ENCODE measurements around the gene COL9A2. TPM values are rescaled to one million over a fixed set of nuclear protein-coding genes. Genes with fewer than 3 reads are reported as not detected.

COL9A2 gene
- polyA plus RNA-seq, 1 donor from 2014 or later: 2.3 TPM

DNA sequence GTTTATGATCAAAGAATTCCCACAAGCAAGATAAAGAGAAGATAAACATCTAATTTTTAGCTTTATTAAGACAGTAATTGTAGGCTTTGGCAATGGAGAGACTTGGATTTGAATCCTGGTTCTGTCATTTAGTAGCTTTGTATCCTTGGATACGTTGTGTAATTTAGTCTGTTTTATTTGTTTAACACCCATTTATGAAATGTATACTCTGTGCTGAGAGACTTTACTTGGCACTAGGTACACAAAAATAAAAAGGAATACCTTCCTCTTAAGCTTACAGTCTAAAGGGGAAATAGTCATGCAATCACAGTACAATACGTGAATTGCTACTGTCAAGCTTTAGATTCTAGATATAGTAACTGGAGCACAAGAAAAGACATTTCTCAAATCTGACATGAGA, 35.2 kb downstream of the COL9A2 start:
- H3K9ac ChIP-seq (ENCODE audit: low read length): no peak overlapping the region
- no peaks in the 10 kb centered on the region for H3K79me2 ChIP-seq (replicated peaks; ENCODE audit: insufficient read depth, low read length)
- H3K36me3 ChIP-seq (ENCODE audit: insufficient read depth, low read length): no peaks in the 10 kb centered on the region
- H3K9me2 ChIP-seq (ENCODE audit: insufficient read depth, low read length): no peaks in the 10 kb centered on the region
- H3K4me2 ChIP-seq (ENCODE audit: low read length): no peak overlapping the region
- no peaks in the 10 kb centered on the region for H3K9me3 ChIP-seq (ENCODE audit: low read length)
- H3K27me3 ChIP-seq (ENCODE audit: insufficient read depth, low read depth, low read length): no peaks in the 10 kb centered on the region
- H3F3A ChIP-seq (ENCODE audit: insufficient read depth, low read length, poor library complexity, severe bottlenecking): no peaks in the 10 kb centered on the region
- no peak overlapping the region for H3K27ac ChIP-seq (ENCODE audit: low read length)
- no peak overlapping the region for H3K4me3 ChIP-seq (ENCODE audit: low read length)
- TF ChIP-seq EP300 (conservative IDR thresholded peaks at IDR 0.05; ENCODE audit: poor library complexity, severe bottlenecking) (no peak), SMC3 (conservative IDR thresholded peaks at IDR 0.05; ENCODE audit: poor library complexity) (no peak), MXI1 (conservative IDR thresholded peaks at IDR 0.05; ENCODE audit: poor library complexity, severe bottlenecking) (no peak), TAF1 (IDR thresholded peaks at IDR 0.05; ENCODE audit: low read depth) (no peak), CTCF (IDR thresholded peaks at IDR 0.05; ENCODE audit: poor library complexity, severe bottlenecking) (no peak), POLR2AphosphoS5 (IDR thresholded peaks at IDR 0.05) (no peak)
- TF ChIP-seq, protein P1, sequence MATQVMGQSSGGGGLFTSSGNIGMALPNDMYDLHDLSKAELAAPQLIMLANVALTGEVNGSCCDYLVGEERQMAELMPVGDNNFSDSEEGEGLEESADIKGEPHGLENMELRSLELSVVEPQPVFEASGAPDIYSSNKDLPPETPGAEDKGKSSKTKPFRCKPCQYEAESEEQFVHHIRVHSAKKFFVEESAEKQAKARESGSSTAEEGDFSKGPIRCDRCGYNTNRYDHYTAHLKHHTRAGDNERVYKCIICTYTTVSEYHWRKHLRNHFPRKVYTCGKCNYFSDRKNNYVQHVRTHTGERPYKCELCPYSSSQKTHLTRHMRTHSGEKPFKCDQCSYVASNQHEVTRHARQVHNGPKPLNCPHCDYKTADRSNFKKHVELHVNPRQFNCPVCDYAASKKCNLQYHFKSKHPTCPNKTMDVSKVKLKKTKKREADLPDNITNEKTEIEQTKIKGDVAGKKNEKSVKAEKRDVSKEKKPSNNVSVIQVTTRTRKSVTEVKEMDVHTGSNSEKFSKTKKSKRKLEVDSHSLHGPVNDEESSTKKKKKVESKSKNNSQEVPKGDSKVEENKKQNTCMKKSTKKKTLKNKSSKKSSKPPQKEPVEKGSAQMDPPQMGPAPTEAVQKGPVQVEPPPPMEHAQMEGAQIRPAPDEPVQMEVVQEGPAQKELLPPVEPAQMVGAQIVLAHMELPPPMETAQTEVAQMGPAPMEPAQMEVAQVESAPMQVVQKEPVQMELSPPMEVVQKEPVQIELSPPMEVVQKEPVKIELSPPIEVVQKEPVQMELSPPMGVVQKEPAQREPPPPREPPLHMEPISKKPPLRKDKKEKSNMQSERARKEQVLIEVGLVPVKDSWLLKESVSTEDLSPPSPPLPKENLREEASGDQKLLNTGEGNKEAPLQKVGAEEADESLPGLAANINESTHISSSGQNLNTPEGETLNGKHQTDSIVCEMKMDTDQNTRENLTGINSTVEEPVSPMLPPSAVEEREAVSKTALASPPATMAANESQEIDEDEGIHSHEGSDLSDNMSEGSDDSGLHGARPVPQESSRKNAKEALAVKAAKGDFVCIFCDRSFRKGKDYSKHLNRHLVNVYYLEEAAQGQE (IDR thresholded peaks at IDR 0.05; ENCODE audit: borderline replicate concordance): no peak
- no peak overlapping the region for H2AFZ ChIP-seq (ENCODE audit: low read depth, low read length)
- H4K20me1 ChIP-seq (ENCODE audit: insufficient read depth): no peaks in the 10 kb centered on the region

DNA sequence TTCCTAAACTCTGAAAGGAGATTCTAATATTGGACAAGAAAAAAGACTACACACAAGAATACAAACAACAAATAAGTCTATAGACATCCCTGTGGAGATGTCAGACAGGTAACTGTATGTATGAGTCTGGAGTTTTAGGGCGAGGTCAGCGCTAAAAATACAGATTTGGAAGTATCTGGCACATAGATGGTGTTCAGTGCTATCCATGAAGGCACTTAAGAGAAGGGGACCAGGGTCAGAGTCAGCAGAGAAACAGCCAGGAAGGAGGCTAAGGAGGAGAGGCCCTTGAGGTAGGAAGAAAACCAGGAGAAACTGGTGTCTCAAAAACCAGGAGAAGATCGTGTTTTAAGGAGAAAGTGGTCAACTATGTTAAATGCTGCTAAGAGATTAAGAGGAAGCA, 41.0 kb downstream of the COL9A2 start:
- peaks cover 5% of the 10 kb centered on the region for H3K36me3 ChIP-seq (ENCODE audit: insufficient read depth, low read length)
- no peaks in the 10 kb centered on the region for H3K9me2 ChIP-seq (ENCODE audit: insufficient read depth, low read length)
- H3K4me2 ChIP-seq (ENCODE audit: low read length): no peak overlapping the region
- no peaks in the 10 kb centered on the region for H4K20me1 ChIP-seq (ENCODE audit: insufficient read depth)
- no peaks in the 10 kb centered on the region for H3K9me3 ChIP-seq (ENCODE audit: low read length)
- no peak overlapping the region for H3K27ac ChIP-seq (ENCODE audit: low read length)
- H3K9ac ChIP-seq (ENCODE audit: low read length): no peak overlapping the region
- TF ChIP-seq CTCF (IDR thresholded peaks at IDR 0.05; ENCODE audit: poor library complexity, severe bottlenecking) (no peak), EP300 (conservative IDR thresholded peaks at IDR 0.05; ENCODE audit: poor library complexity, severe bottlenecking) (no peak), MXI1 (conservative IDR thresholded peaks at IDR 0.05; ENCODE audit: poor library complexity, severe bottlenecking) (no peak), EZH2 (IDR thresholded peaks at IDR 0.05; ENCODE audit: borderline replicate concordance, insufficient read depth, low read length, poor library complexity, severe bottlenecking) (no peak), TAF1 (IDR thresholded peaks at IDR 0.05; ENCODE audit: low read depth) (no peak)
- TF ChIP-seq, protein P1 (IDR thresholded peaks at IDR 0.05; ENCODE audit: borderline replicate concordance): no peak
- no peaks in the 10 kb centered on the region for H3F3A ChIP-seq (ENCODE audit: insufficient read depth, low read length, poor library complexity, severe bottlenecking)
- no peak overlapping the region for H3K4me3 ChIP-seq (ENCODE audit: low read length)
- H3K27me3 ChIP-seq (ENCODE audit: insufficient read depth, low read depth, low read length): no peaks in the 10 kb centered on the region
- H2AFZ ChIP-seq (ENCODE audit: low read depth, low read length): no peak overlapping the region
- no peaks in the 10 kb centered on the region for H3K79me2 ChIP-seq (replicated peaks; ENCODE audit: insufficient read depth, low read length)

Data from neural cell (in vitro differentiated cells).